OCI-LY7 (cell line): ENCODE measurements around the gene CTNNA3.

Experiments used
- CTCF ChIP-seq: fragments of 200-600 bp; sonication (generic); conservative IDR thresholded peaks from 2 replicates; pipeline ENCODE4 v1.5.1; 2014; ENCODE audit warnings: mild to moderate bottlenecking, antibody characterized with exemption, low read length, moderate library complexity, mixed read lengths
- EZH2phosphoT487 ChIP-seq: fragments of 200-600 bp; sonication (generic); IDR thresholded peaks from 2 replicates; pipeline ENCODE4 v1.6.1; 2018; ENCODE audit warnings: low read depth, borderline replicate concordance, mild to moderate bottlenecking, mixed run types, antibody characterized with exemption, low read length, moderate library complexity, mixed read lengths

DNA sequence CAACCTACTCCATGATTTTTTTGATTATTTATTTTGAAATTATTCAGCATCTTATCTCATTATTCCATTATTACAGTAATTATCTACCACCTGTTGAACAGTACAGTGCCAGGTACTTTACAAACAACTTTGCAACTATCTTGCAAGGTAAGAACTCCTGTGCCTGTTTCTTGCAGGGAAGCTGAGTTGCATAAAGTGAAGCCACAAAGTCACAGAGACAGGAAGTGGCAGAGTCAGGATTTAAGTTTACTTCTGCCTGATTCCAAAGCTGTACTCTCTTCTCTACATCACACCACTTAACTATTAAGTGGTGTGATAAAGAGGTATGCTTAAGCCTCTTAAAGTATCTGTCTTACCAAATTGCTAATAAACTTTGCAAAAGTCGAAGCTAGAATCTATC lies 690.0 kb downstream of the CTNNA3 start:
- TF ChIP-seq CTCF (no peak), EZH2phosphoT487 (no peak)
